Activated CD8-positive, alpha-beta memory T cell treated with anti-CD3 and anti-CD28 coated beads for 1 hour (primary cell): ENCODE measurements around the gene C9orf153.
"Not testable (repeated sequence)": the region's sequence is repeated elsewhere in the genome, so short reads cannot be mapped to it uniquely, and the experiment has no call there.

Experiments used
- DNase-seq, 2 donors: peaks; one replicate each; pipeline ENCODE4 v3.0.0-alpha.2; 2020; ENCODE audit warnings: low read depth in 1 of 2; ENCODE audit errors: extremely low read depth in 1 of 2

The C9orf153 gene

DNA sequence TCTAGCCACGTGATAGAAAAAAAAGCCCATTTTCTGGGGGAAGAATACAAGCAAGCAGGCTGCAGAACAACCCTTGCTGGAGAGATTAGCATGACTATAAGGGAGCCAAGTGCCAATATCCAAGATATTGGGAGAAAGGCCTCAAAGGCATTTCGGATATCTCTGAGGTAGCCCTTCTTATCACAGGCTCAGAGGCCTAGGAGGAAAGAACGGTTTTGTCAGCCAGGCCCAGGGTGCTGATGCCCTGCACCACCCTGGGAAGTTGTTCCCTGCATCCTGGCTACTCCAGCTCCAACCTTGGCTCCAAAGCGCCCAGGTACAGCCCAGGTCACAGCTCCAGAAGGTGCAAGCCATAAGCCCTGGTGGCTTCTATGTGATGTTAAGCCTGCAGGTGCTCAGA lies 66.4 kb downstream of the C9orf153 start:
- DNase-seq = no peak

DNA sequence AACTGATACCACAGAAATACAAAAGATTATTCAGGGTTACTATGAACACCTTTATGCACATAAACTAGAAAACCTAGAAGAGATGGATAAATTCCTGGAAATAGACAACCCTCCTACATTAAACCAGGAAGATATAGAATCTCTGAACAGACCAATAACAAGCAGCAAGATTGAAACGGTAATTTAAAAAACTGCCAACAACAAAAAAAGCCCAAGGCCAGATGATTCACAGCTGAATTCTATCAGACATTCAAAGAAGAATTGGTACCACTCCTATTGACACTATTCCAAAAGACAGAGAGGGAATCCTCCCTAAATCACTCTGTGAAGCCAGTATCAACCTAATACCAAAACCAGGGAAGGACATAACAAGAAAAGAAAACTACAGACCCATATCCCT lies 68.8 kb downstream of the C9orf153 start:
- DNase-seq = not testable (repeated sequence)

DNA sequence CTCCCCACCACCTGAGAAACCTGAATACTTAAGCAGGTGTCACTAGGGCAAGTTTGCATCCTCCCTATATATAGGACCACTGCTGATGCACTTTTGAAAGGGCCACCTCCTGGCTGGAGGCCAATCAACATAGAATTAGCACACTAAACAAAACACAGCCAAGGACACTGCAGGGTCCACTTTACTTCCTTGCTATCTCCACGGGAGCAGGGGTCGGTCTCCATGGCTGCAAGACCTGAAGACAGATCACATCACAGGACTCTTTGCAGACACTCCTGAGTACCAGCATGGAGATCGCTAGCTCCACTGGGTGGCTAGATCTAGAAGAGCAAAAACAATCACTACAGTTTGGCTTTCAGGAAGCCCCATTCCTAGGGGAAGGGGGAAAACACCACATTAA lies 72.3 kb downstream of the C9orf153 start:
- no peak for DNase-seq

DNA sequence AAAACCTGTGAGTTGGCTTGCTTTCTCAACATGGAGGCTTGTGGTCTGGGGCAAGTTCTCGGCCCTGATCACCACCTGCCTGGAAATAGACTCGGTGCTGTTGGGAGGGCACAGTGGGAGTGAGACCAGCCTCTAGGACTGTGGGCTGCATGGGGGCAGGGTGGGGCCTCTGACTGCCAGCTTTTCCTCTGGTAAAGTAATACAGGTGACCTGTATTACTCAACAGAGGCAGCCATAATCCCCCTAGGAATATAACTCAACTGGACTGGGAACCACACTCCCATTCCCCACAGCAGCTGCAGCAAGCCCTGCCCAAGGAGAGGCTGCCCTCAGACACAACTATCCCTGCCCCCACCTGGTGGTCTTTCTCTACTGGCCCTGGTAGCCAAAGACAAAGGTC lies 72.8 kb downstream of the C9orf153 start:
- no peak for DNase-seq

DNA sequence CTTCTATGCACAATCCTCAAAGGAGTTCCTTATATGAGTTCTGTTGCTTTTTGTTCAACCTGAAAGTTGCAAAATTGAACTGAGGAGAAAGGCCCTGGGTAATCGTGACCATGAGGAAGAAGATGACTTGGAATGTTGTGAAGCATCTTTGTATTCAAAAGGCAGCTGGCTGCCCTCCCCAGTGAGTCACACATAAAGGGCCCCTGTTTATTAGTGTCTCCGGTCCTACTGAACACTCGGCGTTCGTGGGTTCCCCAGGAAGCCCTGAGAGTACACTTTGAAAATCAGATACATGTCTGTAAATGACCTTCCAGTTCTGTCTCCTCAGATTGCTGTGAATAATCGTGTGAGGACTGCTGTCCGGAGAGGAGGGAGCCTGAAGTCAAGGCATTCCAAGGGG lies 73.6 kb downstream of the C9orf153 start:
- no peak for DNase-seq

DNA sequence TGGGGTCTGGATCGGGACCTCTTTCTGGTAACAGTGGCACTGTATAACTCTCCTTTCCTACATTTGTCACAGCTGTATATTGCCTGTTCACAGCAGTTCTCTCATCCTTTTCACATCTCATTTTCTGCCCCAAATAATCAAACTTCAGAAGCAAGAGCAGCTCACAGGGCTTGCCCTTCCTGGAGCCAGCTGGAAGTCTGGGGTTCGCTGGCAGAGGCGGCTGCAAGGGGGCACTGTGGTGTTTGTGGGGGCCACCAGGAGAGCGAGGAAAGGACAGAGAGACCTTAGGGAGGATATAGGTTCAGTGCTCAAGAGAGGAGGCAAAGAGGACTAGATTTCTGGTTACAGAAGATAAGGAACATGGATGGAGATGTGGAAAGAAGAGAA lies 75.3 kb downstream of the C9orf153 start:
- DNase-seq = no peak

DNA sequence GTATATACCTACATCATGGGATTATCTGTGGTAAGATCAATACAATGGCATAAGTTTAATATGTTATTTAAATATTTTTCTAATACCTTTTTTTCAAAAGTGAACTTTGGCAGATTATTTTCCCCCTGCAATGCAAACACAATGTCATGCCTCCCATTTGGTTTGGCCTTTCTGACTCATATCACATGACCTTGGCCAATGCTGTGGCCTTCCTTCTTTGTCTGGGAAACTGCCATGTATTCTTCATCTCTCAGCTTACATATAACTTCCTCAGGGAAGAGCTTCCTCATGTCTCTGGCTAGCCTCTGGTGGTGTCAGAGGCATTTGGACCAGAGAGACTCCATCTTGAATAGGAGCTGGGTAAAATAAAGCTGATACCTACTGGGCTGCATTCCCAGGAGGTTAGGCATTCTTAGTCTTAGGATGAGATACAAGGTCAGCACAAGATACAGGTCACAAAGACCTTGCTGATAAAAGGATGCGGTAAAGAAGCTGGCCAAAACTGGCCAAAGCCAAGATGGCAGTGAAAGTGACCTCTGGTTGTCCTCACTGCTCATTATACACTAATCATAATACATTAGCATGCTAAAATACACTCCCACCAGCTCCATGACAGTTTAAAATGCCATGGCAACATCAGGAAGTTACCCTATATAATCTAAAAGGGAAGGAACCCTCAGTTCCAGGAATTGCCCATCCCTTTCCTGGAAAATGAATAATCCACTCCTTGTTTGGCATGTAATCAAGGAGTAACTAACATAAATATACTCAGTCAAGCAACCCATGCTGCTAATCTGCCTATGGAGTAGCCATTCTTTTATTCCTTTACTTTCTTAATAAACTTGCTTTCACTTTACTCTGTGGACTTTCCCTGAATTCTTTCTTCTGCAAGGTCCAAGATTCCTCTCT lies 76.0 kb downstream of the C9orf153 start:
- no peak for DNase-seq

DNA sequence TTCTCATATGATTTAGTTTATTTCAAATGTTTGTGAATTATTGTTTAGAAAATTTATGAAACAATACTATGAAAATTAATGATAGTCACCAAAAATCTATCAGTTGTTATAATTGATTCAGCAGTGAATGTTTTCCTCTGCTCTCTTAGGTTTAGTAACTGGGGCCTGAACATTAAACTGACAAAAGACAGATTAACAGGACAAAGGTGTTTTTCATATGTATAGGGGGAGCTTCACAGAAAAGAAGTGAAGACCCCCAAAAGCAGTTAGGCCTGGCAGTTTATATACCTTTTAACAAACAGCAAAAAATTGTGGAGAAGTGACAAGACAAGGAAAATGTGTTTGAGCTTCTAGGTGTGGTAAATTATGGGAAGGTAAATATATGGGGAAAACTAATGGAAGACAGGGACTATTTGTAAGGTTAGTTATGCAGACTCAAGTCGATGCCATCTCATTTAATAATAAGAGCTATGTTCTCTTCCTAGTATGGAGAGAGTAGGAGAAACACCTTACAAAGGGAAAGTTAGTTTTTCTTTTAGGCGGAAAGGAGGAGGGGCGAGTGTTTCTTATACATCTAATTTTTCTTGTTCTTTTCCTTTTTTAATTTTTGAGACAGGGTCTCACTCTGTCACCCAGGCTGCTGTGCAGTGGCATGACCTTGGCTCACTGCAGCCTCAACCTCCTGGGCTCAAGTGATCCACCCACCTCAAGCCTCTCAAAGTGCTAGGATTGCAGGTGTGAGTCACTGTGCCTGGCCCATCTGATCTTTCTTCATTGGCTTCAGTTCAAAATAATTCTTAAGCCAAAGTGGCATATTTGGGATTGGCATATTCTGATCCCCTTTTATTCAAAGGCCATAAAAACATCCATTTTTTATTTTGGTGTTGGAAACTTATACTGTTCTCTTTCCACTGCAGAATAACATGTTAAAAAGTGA lies 77.8 kb downstream of the C9orf153 start:
- no peak for DNase-seq

DNA sequence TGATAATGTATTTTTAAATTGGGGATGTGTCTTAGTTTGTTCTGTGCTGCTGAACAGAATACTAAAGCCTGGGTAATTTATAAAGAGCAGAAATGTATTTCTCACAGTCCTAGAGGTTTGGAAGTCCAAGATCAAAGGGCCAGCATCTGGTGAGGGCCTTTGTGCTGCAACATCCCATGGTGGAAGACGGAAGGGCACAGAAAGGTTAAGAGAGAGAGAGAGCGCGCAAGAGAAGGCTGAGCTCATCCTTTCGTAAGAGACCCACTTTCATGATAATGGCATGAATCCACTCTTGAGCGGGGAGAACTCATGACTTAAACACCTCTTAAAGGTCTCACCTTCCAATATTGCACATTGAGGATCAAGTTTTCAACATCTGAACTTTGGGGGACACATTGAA lies 81.0 kb downstream of the C9orf153 start:
- DNase-seq = no peak

DNA sequence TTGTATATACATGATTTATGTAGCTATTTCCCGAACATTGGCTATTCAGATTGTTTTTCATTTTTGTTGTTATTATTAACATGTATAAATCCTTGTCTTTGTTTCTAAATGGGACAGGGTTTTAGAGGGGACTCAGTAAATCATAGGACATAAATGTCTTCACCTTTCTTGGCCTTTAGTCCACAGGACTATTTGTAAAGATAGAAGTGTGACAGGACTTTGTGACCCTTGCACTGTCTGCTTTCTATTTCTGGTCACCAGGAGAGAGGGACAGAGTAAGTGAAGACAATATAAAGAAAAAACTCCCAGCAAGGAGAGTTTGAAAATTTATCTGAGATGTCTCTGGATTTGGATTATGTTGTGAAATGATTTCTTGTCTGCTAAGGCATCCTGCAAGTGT lies 81.5 kb downstream of the C9orf153 start:
- DNase-seq = no peak

DNA sequence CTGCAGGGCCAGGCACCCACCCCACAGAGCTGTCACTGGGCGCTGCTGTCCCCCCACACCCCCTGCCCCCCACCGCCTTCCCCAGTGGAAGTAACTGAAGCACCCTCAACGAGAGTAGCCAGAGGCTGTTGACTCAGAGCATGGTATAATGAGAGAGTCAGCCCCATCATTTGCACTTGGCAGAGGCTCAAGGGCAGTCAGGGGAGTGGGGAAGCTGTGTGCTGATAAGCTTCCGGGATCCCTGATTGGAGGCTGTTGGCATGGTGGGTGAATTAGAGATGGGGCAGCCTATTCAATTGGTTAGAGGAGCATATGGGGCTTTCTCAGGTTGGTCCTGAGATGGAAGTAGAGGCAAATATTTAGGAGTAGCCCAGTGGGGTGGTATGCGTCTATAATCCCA lies 83.0 kb downstream of the C9orf153 start:
- DNase-seq = no peak

DNA sequence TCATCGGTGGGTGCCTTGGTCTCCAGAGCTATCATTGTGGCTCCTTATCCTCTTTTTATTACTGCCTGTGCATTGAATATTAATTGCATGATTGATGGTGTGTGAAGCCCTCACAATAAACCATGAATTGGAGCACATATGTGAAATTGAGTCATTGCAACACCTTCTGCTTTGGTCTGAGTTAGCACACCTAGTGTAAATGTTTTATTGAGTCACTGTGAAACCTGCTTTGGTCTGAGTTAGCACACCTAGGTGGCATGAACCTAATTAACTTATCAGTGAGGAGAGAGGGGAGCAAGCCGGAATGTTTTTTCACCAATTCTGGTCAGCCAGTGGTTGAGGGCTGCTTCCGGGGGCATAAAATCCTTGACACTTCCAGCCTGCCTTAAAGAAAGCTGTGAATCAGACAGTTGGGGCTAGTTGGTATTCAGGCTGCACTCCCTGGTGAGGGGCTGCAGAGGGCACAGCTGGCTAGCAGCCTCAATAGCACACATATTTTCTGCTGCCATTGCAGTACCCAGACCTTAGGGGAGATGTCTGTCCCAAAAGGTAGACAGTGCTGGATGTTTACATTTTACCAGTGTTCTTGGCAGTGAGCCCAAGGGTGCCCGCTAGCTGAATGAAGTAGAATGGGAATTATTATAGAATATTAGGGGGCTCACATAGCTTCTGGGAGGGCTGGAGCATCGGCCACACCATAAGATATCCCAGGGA lies 83.6 kb downstream of the C9orf153 start:
- no peak for DNase-seq

DNA sequence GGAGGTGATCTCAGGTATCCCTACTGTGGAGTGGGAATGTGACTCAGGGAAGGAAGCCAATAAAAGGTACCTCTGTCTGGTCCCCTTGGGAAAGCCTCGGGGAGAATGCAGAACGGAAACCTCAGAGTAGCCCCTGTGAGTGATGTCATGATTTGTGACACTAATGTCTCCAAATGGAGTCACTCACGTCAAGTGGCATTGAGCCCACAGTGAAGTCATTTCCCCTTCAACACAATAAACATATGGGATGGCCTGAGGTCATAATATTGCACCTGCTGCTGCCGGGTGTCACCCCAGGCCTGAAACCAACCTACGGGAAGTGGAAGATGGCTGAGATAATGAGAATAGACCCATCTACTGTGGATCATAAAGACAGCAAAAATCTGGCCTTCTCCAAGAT lies 84.2 kb downstream of the C9orf153 start:
- DNase-seq = no peak
